GM10266 (cell line): Measurements from ENCODE around the gene TF.
A peak's percentile ranks its signal among the peaks of the same experiment; 100 is the strongest.

Source experiments
- DNase-seq: peaks from one replicate; pipeline ENCODE4 v3.0.0; 2012; ENCODE audit errors: extremely low spot score
- TF ChIP-seq, protein P1 (sequence below): IDR thresholded peaks from 2 replicates; pipeline ENCODE4 v1.5.1; 2012; ENCODE audit warnings: mild to moderate bottlenecking, low read depth; ENCODE audit not compliant: control insufficient read depth, insufficient read depth; ENCODE audit errors: missing control alignments

TF gene

DNA sequence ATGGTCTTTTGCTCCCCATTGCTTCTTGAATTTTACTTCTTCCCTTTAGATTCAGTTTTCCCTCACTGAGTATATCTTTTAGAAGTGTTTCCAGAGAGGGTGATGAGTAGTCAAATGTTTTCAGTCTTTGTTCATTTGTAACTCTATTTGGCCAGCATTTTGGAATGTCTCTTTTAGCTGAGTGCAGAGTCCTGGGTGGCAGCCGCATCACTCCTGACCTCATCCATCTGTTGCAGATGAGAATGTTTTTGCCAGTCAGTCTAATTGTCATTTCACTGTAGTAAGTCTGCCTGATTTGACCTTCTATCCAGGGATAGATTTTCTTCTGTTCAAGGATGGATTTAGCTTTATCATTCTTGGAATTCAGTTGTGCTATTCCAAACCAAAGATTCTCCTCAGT is 66.7 kb downstream of the TF start:
- no peak for DNase-seq
- TF ChIP-seq, protein P1, sequence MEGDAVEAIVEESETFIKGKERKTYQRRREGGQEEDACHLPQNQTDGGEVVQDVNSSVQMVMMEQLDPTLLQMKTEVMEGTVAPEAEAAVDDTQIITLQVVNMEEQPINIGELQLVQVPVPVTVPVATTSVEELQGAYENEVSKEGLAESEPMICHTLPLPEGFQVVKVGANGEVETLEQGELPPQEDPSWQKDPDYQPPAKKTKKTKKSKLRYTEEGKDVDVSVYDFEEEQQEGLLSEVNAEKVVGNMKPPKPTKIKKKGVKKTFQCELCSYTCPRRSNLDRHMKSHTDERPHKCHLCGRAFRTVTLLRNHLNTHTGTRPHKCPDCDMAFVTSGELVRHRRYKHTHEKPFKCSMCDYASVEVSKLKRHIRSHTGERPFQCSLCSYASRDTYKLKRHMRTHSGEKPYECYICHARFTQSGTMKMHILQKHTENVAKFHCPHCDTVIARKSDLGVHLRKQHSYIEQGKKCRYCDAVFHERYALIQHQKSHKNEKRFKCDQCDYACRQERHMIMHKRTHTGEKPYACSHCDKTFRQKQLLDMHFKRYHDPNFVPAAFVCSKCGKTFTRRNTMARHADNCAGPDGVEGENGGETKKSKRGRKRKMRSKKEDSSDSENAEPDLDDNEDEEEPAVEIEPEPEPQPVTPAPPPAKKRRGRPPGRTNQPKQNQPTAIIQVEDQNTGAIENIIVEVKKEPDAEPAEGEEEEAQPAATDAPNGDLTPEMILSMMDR, result no peak

DNA sequence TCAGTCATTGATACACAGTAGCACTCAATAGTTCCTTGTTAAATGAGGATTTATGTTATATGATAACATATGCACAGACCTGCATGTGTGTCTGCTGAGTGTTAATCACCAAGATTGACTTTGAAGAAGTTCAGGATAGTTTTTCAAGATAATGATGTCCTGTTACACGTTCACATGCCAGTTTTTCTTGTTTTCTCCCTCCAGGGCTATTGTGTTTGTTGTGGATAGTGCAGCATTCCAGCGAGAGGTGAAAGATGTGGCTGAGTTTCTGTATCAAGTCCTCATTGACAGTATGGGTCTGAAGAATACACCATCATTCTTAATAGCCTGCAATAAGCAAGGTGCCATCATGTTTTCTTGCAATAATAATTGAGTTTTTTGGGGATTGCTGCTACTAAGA is 69.2 kb downstream of the TF start:
- no peak for DNase-seq
- TF ChIP-seq, protein P1, result no peak

DNA sequence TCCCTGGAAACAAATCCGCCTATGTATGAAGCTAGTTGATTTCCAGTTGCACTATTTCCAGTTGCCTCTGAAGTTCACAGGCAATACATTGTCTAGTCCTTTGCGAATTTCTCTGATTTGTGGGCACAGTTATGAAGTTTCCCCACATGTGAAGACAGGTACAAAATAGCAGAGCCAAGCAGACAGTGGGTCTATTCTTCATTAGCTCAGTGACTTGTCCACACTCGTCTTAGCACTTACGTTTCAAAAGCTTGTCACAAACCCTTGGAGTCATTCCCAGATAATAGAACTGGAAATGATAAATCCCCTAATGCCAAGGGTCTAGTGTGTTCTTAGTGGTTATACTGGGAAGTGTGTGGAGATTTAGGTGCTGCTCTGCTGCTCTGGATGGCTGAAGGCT is 73.9 kb downstream of the TF start:
- TF ChIP-seq, protein P1, result no peak
- no peak for DNase-seq

DNA sequence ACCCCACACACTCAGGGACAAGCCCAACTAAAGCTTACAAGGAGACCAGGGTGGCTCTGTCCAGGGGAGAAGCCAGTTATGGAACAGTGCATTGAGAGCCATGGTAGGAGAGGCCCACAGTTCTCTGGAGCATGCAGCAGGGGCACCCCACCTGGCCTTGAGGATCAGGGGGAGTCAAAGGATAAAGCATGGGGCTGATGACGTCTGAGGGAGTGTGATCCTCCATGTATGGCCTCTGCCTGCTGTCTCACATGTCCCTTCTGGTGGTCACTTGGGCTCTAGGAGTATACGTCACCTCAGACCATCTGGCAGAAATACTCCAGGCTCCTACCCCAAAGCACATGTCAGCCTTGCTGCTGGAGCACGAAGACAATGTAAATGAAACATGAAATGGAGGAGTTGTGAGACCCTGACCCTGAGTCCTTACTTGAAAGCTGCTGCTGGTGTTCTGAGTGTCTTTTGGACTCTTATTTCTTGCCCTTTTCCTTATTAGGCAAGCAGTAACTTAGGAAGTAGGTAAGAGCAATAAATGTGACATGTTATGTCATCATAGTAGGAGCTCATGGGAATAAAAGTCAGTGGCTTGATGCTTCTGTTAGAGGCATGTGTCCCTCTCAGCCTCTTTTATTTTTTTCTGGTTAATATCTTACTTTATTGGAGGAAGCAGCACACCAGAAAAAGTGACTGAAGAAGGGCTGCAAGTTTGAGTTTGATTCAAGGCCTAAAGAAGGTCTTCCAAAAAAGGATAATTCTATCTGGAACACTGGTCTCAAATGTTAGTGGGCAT is 74.9 kb downstream of the TF start:
- DNase-seq, result no peak
- TF ChIP-seq, protein P1, result no peak

DNA sequence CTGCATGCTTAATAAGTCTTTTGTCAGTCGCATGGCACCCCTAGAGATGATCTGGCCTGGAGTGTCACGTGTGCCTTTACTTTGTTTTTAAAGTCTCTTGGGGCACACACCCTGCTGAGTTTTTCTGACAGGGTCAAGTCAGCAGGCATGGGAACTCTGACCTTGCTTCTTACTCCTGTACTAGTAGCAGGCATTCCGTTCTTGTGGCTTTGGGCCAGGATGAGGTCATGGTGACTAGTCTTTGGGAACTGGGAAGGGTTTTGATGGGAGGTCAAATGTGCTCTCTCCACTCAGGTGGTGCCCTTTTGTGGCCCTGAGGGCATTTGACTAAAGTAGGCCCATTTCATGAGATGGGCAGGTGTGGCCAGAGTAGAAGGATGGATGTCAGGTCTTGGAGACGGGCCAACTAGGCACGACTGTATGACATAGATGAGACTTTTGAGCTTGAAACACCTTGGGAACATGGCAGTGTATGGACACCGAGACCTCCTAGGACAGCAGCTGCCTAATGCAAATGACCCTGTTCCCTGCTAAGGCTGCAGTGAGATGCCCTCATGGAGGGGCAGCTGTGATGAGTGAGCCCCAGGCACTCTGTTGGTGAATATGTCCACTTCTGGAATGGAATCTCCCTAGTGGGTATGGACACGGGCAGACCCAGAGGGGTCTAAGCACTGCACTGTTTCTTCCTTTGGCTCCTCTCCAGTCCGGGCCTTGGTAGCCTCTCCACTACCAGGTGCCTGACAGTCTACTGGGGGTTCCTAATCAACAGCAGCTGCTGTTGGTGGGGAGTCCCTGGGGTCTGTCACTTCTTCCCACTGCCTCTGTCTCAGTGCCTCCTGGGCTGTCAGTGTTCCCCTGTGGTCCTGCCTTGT is 75.8 kb downstream of the TF start:
- DNase-seq, result no peak
- TF ChIP-seq, protein P1, result peak; percentile 28

DNA sequence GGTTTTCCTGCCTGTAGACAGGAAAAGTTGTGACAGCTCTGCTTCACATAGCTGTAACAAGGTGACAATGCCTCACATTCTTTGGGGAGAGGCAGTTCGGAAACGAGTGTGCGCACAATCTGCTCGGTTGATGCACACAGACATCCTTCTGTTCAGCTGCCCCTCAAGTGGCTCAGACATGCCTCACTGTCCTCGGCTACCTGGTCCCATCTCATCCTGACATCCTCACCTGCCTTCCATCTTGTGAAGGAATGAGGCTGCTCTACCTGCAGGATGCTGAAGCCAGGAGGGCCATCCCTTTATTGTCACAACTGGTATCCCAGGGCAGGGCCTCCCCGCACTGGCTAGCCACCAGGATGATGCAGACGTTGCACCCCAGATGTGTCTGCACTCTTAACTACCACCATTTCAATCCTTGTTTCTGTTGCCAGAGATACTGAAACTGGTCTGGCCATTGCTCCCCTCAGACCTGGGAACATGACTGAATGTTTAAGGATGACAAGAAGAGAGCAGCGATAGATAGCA is 78.8 kb downstream of the TF start:
- no peak for DNase-seq
- TF ChIP-seq, protein P1, result no peak
